GM18517 (cell line): Measurements from ENCODE around the gene HIVEP2.

Source experiments
- ATAC-seq: cut with Tn5 transposase; IDR thresholded peaks from one replicate; pipeline ENCODE4 v1.9.1; 2021; ENCODE audit warnings: mild to moderate bottlenecking, moderate library complexity; ENCODE audit not compliant: unreplicated experiment

Gene HIVEP2

DNA sequence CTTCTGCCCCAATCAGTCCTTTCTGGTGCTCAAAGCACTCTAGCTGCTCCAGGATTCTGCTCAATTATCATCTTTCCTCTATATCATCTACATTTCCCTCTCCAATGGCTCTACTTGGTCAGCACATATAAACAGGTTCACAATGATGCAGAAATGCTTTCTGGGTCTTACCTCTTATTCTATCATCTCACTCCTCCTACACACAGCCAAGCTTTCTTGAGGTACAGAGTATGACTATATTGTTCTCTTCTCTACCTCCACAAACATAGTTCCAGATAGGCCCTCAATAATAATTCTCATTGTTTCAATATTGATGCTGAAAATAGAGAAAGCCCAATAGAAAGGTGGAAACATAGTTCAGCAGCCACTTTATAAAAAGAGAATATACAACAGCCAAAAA lies 48.2 kb downstream of the HIVEP2 start:
- no peak for ATAC-seq

DNA sequence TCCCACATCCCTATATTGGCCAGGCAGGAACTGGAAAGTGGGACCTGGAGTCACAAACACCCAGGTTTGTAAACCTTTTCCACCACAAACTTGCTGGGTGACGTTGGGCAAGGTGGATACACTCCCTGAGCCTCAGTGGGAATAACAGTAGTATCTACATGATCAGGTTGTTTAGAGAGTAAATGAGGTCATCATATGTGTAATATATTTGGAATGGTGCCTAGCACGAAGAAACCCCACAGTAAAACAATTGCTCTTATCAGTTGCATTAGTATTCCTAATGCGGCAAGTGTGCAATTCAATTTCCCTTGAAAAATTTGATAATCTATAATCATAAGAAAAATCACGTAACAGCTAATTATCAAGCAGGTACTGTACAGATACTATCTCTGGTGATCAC lies 51.9 kb downstream of the HIVEP2 start:
- ATAC-seq: no peak

DNA sequence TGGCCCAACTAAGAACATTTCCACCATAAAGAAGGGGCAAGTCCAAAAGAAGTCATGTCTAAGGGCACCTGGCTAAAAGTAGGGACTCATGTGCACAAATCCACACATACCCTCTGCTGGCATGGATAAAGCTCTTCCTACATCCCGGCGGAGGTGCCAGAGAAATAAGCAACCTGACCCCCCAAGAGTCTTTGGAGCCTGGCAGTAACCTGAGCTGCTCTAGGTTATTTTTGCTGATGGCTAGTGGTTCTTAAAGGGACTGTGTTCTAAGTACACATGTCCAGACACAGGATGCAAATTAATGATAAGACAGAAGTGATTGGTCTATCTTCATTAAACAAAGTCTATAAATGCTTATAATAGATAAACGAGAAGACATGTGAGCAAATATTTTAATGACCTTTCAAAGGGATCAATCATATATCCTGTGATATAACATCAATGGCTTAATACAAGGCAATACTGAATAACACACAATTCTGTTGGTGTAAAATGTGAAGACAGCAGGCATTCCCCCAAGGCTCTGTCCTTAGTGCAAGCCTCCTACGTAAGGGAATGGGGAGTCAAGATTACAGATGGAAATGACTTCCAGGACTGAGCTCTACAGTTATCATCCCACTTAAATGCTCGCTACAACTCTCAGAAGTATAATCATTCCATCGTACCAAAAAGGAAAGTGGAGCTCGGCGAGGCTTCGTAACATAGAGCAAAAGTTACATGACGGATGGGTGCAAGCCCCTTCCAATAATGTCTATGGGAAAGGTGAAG lies 52.5 kb downstream of the HIVEP2 start:
- no peak for ATAC-seq

DNA sequence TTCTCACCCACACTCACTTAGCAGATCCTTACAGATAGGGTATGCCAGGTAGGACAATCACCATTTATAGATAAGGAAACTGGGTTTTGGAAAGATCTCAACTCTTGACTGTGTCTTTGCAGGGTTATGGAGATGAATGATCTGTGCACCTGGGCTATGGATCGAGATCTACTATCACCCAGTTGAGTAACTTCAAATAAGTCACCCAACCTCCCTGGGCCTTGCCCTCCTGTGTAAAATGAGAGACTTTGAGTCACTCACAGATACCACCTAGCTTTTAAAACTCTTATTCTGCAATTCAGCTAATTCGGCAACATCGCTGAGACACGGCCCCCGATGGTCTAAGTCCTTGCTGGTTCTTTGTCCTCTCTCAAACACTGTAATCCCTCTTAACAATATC lies 53.5 kb downstream of the HIVEP2 start:
- no peak for ATAC-seq

DNA sequence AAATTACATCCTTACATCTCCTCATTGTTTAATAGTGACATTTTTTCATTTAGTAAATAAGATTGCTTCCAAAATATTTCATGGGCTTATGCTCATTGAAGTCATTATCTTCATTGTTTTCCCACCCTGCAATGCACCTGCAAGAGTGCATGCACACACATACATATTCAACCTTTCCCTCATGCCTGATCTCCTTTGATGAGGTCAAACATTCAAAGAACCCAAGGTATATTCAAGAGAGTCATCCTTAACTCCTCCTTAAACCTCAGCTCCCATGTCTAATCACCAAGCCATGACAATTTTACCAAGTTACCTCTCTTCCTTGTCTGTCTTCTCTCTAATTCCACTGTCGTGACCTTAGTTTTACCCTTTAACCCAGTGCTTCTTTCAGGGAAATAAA lies 56.5 kb downstream of the HIVEP2 start:
- ATAC-seq: no peak

DNA sequence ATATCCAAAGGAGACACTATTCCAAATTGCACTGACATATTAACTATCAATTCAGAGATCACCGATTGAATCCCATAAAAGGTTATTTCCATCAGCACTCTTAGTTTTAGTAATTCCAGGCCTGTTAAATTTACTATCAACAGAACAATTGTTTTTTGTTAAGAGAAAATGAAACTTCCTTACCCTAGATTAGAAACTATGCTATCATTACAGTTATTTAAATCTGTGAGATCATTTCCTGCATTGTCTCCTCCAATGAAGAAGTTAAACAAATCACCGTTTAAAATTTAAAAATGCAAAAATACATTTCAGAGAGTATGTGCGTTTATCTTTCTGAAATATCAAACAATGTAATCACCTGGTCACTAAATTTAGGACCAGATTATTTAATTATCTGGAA lies 57.5 kb downstream of the HIVEP2 start:
- no peak for ATAC-seq

DNA sequence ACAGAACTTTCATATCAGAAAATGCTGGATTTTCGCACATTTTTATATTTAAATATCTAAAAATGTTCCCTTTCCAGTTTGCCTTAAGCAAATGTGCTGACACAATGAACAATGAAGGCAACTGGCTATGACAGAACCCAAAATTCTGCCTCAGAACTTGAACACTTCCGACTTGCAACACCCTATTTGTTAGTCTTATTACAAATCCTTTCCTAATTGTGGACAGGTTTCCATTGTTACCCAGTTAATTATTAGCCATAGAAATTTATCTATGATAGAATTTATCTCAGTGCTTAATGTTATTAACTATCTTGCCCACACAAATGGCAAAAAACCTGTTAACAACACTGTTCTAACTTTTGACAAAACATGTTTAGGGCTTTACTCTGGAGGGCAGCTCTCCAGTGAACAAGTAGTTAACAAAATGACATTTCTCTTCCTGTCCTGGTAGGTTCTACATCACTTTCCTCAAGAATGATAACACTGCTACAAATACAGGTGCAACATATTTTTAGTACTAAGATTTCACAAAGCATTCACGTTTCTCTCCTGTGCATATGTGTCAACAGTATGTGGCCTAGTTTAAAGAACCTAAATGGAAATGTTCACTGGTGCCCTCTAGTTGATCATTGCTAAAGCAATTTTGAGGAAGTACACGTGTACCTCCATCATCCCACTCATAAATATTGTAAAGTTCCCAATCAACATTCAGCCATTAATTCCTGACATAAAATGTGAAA lies 58.4 kb downstream of the HIVEP2 start:
- peak; percentile 93 for ATAC-seq

DNA sequence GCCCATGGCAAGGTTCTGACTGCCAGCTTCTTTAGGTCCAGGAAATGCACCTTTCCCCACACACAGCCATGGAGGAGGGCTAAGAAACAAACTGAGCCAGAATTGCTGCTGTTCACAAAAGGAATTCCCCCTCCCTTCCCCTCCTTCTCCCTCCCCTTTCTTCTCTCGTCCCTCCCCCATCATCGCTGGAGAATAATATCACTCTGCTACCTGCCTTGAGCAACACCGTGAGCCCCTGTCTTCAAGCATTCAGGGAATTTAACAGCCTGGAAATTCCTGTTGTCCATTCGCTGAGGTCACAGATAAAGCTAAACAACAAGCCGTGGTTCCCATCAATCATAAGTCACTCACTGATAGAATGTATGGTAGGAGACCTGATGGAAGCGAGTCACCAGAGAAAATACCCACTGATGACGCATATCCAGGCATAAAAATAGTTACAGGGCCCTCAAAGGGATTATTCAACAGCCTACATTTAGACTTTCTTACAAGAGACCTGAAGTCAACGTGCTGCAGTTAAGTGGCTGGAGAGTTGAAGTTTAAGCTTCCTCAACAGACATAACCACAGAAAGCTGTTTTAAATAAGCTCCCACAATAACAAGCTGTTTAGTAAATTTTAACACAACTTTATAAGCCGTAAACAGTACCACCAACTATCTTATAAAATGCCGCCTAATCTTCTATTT lies 59.7 kb downstream of the HIVEP2 start:
- peak; percentile 65 for ATAC-seq

DNA sequence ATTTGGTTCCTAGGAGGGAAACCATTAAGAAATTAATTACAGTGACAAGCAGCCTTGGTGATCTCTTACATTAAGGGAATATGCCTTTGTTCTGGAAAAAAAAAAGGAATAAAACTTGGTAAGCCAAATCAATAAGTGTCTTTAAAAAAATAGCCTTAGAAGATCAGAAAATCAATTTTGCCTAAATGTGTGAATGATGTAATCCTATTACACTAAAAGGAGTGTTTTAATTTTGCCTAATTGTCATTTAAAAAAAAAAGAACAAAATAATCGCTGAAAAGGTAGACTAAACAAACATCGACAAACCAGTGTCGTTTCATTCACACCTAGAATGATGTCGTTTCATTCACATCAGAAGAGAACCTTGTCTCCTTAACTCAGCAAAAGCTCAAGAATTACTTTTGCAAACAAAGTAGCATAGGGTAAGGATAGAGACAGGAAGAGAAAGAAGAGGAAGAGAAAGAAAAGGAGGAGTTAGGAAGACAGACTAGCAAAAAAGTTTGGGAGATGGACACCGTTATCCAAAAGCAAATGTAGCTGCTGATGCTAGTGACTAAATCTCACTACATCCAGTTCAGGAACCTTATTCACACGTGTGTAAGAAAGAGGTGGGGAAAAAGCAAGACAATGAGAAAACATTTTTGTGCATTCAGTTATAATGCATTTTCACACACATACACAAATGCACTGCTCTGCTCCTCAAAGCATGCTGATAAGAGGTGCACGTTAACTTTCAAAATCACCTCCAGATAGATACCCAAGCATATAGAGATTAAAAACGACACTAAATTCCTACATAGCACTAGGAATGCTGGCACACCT lies 60.6 kb downstream of the HIVEP2 start:
- ATAC-seq: no peak

DNA sequence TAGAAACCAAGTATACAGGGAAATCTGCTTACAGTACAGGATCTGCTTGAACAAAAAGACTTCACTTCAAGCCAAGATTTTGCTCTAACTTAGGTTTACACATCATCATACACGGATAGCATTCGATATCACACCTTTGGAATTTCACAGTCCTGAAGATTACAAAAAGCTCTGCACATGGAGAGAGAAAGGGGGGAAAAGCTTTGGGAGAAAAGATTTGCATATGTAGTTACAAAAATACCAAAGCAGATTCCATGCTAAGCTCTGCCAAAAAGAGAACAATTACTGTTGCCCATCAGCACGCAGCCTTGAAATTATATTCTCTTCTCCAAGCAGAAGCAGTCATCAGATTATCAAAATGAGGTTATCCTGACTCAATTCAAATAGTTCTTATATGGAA lies 62.0 kb downstream of the HIVEP2 start:
- no peak for ATAC-seq

DNA sequence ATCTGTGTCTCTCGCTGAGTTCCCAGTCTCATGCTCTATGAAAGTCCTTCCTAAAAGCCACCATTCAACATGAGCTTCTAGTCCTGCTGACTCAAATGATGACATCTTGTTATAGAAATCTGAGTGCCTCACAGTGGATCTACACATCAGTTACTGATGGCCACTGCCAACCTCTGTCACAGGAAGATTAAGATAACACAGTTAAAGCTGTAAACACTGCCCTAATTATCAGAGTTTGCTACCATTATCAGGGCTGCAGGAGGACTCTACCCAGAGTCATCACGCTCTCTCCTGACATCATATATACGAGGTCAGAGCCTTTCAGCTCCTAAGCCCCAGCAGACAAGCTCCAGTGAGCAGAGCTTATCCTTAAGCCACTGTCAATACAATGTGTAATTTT lies 63.2 kb downstream of the HIVEP2 start:
- no peak for ATAC-seq

DNA sequence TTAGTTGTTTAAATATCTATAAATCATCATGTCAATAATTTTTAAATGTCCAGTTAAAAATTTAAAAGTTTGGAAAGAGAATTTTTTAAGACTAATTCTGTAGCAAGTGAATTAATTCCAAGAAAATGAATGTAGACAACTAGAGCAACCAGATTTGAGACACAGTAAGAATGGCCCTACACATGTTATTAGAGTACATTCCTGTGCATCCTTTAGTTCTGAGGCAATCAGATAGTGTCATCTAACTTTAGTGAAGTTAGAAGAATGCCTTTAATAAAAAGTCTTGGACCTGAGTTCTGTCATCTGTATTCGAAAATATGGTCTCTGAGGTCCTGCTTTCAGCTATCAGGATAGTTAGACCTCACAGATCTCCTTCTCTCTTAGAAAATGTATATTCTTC lies 63.7 kb downstream of the HIVEP2 start:
- no peak for ATAC-seq

DNA sequence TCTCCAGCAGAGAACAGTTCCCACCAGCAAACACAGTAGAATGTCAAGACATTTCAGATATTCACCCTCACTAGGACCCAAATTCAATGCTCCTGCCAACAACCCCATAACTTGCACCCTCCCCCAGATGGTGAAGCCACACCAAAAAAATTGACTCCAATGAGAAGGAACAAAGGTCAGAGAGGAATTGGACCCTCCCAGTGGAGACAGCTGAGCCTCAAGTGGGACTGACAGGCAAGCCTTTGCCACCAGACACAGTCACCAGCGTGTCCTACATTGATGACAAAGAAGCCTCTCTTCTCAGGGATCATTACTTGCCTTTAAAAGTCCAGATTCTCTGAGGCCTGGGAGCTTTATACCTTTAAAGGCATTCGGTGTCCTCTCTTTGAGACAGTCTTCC lies 64.8 kb downstream of the HIVEP2 start:
- ATAC-seq: no peak

DNA sequence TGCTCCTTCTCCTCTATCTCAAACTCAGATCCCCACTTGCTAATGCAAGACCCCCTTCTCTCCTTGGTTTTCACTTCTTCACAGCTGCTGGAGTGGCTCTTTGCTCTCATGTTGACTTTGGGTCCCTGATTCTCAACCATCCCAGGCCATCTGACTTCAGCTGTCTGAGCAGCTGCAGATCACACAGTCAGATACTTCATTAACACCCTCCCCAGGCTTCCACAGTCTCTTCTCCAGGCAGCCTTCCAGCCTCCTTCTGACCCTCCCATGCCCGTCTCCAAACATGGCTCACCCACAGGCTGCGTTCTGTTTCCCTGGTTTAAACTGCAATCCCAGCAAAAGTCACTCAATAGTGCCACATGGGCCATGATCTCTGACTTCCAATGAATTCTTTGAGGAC lies 65.4 kb downstream of the HIVEP2 start:
- no peak for ATAC-seq

DNA sequence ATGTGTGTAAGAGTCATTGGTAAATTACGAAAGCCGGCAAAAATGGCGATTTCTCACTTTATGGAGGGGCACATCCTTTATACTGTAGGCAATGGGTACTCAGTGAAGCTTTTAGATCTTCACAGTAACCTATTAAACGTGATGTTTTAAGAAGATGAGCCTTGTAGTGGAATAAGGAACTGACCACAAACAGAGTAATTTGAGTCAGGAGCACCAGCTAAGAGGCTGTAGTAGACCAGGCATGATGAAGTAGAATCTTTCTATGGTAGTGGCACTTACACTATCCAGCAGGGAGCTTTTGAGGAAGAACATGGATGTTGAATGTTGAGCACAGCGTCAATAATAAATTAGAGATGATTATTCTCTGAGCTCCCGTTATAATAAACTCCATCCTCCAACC lies 65.9 kb downstream of the HIVEP2 start:
- no peak for ATAC-seq

DNA sequence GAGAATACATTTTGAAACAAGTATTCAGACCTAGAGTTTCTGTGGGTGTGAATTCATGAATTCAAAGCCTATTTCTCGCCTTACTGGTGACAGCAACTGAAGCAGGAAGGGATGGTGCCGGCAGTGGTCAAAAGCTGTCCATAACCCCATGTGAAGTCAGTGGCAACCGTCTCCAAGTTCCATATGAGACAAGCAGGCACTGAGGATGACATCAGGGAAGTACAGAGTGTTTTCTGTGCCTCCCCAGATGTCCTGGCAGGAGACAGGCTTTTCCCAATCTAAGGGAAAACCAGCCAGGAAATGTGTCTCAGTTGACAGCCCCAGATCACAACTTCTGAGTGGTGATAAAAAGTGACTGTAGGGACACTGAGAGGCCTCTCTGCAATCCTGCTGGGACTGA lies 66.6 kb downstream of the HIVEP2 start:
- no peak for ATAC-seq

DNA sequence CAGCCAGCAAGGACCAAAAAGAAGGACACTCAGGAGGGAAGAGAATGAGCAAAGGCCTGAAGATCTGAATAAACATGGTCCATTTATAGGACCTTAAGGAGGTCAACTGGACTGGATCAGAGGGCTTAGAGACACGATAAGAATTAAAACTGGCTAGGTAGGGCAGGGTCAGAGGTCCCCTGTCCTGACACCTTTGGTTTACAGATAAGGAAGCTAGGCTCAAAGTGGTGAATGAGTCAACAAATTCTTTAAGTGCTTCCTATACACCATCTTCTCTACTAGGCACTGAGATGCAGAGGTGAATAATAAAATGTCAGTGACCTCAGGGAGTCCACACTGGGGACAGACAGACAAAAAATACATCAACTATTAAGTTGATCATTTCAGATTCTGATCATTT lies 70.3 kb downstream of the HIVEP2 start:
- no peak for ATAC-seq

DNA sequence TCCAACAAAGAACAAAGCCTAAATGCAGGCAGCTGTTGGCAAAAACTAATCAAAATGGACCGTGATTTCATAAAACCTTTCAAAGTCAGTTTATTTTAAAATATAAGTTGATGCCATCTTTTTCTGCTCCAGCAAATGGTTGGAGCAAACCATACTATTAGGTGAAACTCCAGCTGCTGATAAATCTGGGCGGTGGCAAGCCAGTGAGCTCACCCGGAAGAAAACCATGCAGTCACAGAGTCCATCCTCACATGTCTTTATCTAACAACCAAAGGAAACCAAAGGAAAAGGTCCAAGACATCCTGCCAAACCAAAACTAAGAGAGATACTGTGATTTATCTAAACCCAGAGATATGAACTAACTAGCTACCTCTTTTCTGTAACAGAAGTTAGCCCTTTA lies 72.6 kb downstream of the HIVEP2 start:
- no peak for ATAC-seq

DNA sequence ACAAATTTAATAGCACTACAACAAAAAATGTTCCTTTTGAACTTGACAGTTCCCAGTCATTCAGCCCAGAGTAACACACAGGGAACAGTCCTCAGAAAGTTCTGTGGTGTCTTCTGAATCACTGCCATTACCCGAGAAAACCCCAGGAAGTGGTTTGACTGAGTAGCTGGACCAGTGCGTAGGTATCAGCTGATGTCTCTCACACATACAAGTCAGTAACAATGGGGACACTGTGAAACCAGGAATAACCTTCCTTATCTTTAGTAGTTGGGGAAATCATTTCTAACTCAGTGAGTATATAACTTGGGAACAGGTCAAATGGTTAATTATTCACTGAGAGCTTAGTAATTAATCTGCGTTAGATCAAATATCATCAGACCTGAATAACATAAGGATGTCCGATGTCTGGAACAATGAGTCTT lies 73.1 kb downstream of the HIVEP2 start:
- ATAC-seq: peak; percentile 81

DNA sequence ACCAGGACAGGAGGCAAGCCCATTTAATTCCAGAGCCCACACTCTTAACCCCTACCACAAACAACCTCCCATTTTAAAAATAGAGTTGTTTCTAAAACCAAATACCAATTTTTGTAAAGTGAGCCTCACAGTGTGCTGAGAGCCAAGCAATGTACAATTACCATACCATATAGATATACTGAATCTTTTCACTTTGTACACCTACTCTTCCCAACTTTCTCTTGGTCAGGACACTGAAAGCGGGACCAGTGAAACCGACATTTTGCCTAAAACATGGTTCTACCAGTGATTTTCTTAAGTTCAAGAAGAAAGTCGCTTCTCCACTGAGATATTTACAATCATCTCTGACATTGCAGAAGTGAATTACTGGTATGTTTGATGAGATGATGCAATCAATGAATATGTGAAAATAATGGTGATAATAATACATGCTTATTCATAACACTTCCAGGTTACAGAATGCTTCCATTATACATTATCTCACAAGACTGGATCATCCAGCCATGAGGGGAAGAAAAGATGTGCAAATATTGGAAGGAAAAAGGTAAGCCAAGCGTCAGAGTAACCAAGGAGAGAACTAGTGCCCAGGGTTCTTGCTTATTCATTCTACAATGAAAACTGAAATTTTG lies 74.1 kb downstream of the HIVEP2 start:
- ATAC-seq: no peak

DNA sequence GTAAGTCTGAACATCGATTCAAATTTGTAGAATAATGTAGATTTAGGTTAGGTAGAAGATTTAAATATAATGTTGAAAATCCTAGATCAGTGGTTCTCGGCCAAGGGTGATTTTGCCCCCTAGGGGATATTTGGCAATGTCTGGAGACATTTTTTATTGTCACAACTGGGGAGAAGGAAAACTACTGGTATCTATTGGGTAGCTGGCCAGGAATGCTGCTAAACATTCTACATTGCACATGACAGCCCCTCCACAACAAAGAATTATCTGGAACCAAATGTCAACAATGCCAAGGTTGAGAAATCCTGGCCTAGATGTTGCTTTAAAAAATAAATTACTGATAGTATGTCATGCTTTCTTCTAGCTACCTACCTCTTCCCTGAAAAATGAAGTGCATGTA lies 76.1 kb downstream of the HIVEP2 start:
- ATAC-seq: no peak
